Keratinocyte (primary cell): ENCODE data around the gene CEP20. TPM values are rescaled to one million over a fixed set of nuclear protein-coding genes. Genes with fewer than 3 reads are reported as not detected.
A peak's percentile ranks its signal among the peaks of the same experiment; 100 is the strongest.
"Not testable (repeated sequence)": the region's sequence is repeated elsewhere in the genome, so short reads cannot be mapped to it uniquely, and the experiment has no call there.

Experiments used
- DNase-seq: peaks from one replicate; pipeline ENCODE4 v3.0.0-alpha.2; 2011; ENCODE audit warnings: low read depth, missing footprints, low spot score
- FAIRE-seq: peaks from 2 replicates; lab custom pipeline; 2011; peaks lifted over from hg19 to GRCh38; lab: Jason Lieb, UNC
- H2AFZ ChIP-seq: 2 replicates; pipeline ENCODE4 v1.6.0; 2012; ENCODE audit warnings: low read length, control low read depth, inconsistent platforms; ENCODE audit not compliant: control insufficient read depth
- H3K27ac ChIP-seq: 2 replicates; pipeline ENCODE4 v1.5.1; 2011; ENCODE audit warnings: low read length; ENCODE audit not compliant: control insufficient read depth, insufficient read depth
- H3K27me3 ChIP-seq: 3 replicates; pipeline ENCODE4 v1.6.0; 2011; ENCODE audit warnings: low read length; ENCODE audit not compliant: control insufficient read depth, insufficient read depth; ENCODE audit errors: extremely low read depth
- H3K36me3 ChIP-seq, 2 experiments: 2 replicates in 1 of 2; 3 replicates in 1 of 2; pipeline ENCODE4 v1.5.1; 2011; ENCODE audit warnings: low read length in 2 of 2, mild to moderate bottlenecking in 1 of 2; ENCODE audit not compliant: control insufficient read depth in 2 of 2, insufficient read depth in 2 of 2; ENCODE audit errors: extremely low read depth in 1 of 2
- H3K4me1 ChIP-seq: 3 replicates; pipeline ENCODE4 v1.5.1; 2011; ENCODE audit warnings: low read length; ENCODE audit not compliant: control insufficient read depth, insufficient read depth; ENCODE audit errors: extremely low read depth
- H3K4me2 ChIP-seq: 3 replicates; pipeline ENCODE4 v1.6.0; 2011; ENCODE audit warnings: low read depth, low read length; ENCODE audit not compliant: control insufficient read depth, insufficient read depth; ENCODE audit errors: extremely low read depth
- H3K4me3 ChIP-seq, 3 experiments: fragments of 200-600 bp in 1 of 3; sonication (generic) in 1 of 3; 2 replicates in 2 of 3; 3 replicates in 1 of 3; pipeline ENCODE4 v1.5.1; 2011 to 2016; ENCODE audit warnings: low read length in 3 of 3, mild to moderate bottlenecking in 3 of 3, control low read depth in 2 of 3, inconsistent platforms in 1 of 3, low read depth in 1 of 3, mixed read lengths in 1 of 3, mixed run types in 1 of 3, moderate library complexity in 1 of 3; ENCODE audit not compliant: control insufficient read depth in 2 of 3, insufficient read depth in 2 of 3; ENCODE audit errors: extremely low read depth in 1 of 3
- H3K79me2 ChIP-seq: 2 replicates; pipeline ENCODE4 v1.6.0; 2012; ENCODE audit warnings: low read length; ENCODE audit not compliant: control insufficient read depth, insufficient read depth
- H3K9ac ChIP-seq: 3 replicates; pipeline ENCODE4 v1.6.0; 2011; ENCODE audit warnings: low read length; ENCODE audit not compliant: control insufficient read depth, insufficient read depth; ENCODE audit errors: extremely low read depth
- H3K9me1 ChIP-seq: 3 replicates; pipeline ENCODE4 v1.6.0; 2011; ENCODE audit warnings: low read length; ENCODE audit not compliant: control insufficient read depth, insufficient read depth; ENCODE audit errors: extremely low read depth
- H3K9me3 ChIP-seq: 2 replicates; pipeline ENCODE4 v1.5.1; 2012; ENCODE audit warnings: low read depth, low read length; ENCODE audit not compliant: control insufficient read depth
- H4K20me1 ChIP-seq: 3 replicates; pipeline ENCODE4 v1.6.0; 2011; ENCODE audit warnings: low read length; ENCODE audit not compliant: control insufficient read depth, insufficient read depth; ENCODE audit errors: extremely low read depth
- EZH2 ChIP-seq: IDR thresholded peaks from one replicate; pipeline ENCODE4 v1.6.1; 2012; ENCODE audit warnings: inconsistent platforms, mild to moderate bottlenecking, low read length, moderate library complexity
- dilution Hi-C: fragments of 300-500 bp; cut with MboI; formaldehyde crosslinking; loops from one replicate; pipeline ENCODE4 v1.7.0; 2020; ENCODE audit warnings: low sequenced_read_pairs; ENCODE audit not compliant: extremely low pct_ligation_motif_present
- polyA minus RNA-seq, 3 experiments: library from RNA; depleted of rRNA, polyadenylated mRNA; stranded (reverse); fragments of >200 nt; gene quantifications; 1 replicate in 1 of 3; 2 replicates in 1 of 3; 3 replicates in 1 of 3; pipeline ENCODE4 v1.2.3, GENCODE V29; 2011
- polyA plus RNA-seq, 5 experiments: library from polyadenylated mRNA; depleted of rRNA in 3 of 5; stranded (reverse) in 3 of 5; stranded (forward) in 1 of 5; unstranded in 1 of 5; fragments of >200 nt; gene quantifications; 1 replicate in 1 of 5; 2 replicates in 3 of 5; 3 replicates in 1 of 5; pipeline versions ENCODE4 v1.2.1 to v1.2.3, GENCODE V29; 2011 to 2012; ENCODE audit warnings: missing spikeins in 2 of 5, low read depth in 1 of 5, low replicate concordance in 1 of 5
- TF ChIP-seq, protein P1 (sequence below), 3 experiments: IDR thresholded peaks in 1 of 3; conservative IDR thresholded peaks in 1 of 3; optimal IDR thresholded peaks in 1 of 3; 2 replicates in 2 of 3; 3 replicates in 1 of 3; pipeline versions ENCODE3 to v1.5.1; 2011; ENCODE audit warnings: low read length in 3 of 3, mild to moderate bottlenecking in 3 of 3, moderate library complexity in 2 of 3, control low read depth in 1 of 3, inconsistent platforms in 1 of 3; ENCODE audit not compliant: insufficient read depth in 2 of 3; ENCODE audit errors: extremely low read depth in 1 of 3

The CEP20 gene, protein sequence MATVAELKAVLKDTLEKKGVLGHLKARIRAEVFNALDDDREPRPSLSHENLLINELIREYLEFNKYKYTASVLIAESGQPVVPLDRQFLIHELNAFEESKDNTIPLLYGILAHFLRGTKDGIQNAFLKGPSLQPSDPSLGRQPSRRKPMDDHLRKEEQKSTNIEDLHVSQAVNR
- polyA plus RNA-seq (23.9 to 44.1 TPM (median 27.1 TPM) in 3 replicates), polyA minus RNA-seq (4.0 to 25.6 TPM (median 6.9 TPM) in 3 replicates)
- polyA plus RNA-seq (2011; ENCODE audit: low read depth) = 24.4 TPM
- 18.3 and 50.2 TPM in 2 replicates for polyA plus RNA-seq (2011; cell fraction: cytosol; rRNA removed)
- polyA plus RNA-seq (2011; cell fraction: nucleus; rRNA removed) = 14.6 and 16.4 TPM in 2 replicates
- polyA plus RNA-seq (2012; ENCODE audit: low replicate concordance) = 24.3 and 29.9 TPM in 2 replicates
- polyA minus RNA-seq (2011; cell fraction: cytosol; rRNA and poly(A)+ RNA removed) = 15.3 TPM
- polyA minus RNA-seq (2011; cell fraction: nucleus; rRNA and poly(A)+ RNA removed) = 3.8 and 8.1 TPM in 2 replicates

DNA sequence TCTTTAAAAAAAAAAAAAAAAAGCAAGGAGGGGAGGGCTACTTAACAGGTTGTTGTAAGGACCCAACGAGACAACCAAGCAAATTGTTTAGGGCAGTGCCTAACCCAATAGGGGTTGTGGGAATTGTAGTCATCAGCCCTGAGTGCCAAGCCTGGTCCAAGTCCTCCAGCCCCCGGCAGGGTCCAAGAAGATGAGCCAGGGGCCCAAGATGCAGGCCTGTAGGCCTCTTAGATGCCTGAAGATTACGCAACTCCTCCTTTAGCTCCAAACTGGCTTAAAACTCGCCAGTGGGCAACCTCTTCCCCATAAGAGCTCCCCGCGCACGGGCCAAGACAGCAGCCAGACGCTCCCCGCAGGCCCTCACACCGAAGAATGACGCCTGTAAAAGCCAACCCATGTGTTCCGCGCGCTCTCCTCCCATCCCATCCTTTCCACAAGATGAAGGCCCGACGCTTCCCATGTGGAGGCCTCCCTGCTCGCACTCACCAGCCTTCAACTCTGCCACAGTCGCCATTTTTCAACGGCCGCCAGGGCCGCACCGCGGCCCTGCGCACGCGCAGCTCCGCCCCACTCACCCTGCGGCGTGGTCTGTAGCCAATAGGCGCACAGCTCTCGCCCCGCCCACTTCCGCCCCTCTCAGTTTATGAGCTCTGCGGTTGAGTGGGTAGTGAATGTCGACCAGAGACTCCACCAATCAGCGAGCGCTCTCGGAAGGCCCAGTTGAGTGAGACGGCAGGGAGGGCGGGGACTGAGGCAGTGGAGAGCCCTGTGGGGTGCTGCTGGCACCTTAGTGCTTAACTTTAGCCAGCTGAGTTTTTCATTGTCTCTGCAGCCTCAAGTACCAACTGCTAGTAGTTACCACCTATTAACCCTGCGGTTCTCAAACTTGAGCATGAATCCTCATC is at the start of gene CEP20:
Gene CEP20 (minus strand): TSS at position 532 of the 905 bp plus-strand sequence. CDS start 18 bp downstream, at position 514.
- Histone ChIP-seq H3K4me3 (peak within 1 kb of the TSS; percentile 71 to 99 (median 95)), H3K36me3 (peaks cover 0 to 6% of the 10 kb centered on the region in 2 experiments), H3K27me3 (no peaks in the 10 kb centered on the region), H4K20me1 (no peaks in the 10 kb centered on the region), H3K9ac (peak within 1 kb of the TSS; percentile 100), H3K4me1 (peaks cover 17% of the 10 kb centered on the region), H3K4me2 (peak within 1 kb of the TSS; percentile 63), H2AFZ (peak within 1 kb of the TSS; percentile 90), H3K9me3 (no peaks in the 10 kb centered on the region), H3K27ac (peak within 1 kb of the TSS; percentile 98), H3K79me2 (peaks cover 48% of the 10 kb centered on the region), H3K9me1 (no peaks in the 10 kb centered on the region)
- FAIRE-seq = peak; percentile 77
- TF ChIP-seq, protein P1, sequence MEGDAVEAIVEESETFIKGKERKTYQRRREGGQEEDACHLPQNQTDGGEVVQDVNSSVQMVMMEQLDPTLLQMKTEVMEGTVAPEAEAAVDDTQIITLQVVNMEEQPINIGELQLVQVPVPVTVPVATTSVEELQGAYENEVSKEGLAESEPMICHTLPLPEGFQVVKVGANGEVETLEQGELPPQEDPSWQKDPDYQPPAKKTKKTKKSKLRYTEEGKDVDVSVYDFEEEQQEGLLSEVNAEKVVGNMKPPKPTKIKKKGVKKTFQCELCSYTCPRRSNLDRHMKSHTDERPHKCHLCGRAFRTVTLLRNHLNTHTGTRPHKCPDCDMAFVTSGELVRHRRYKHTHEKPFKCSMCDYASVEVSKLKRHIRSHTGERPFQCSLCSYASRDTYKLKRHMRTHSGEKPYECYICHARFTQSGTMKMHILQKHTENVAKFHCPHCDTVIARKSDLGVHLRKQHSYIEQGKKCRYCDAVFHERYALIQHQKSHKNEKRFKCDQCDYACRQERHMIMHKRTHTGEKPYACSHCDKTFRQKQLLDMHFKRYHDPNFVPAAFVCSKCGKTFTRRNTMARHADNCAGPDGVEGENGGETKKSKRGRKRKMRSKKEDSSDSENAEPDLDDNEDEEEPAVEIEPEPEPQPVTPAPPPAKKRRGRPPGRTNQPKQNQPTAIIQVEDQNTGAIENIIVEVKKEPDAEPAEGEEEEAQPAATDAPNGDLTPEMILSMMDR (optimal IDR thresholded peaks at IDR 0.05 in 1 of 3, IDR thresholded peaks at IDR 0.05 in 1 of 3, conservative IDR thresholded peaks at IDR 0.05 in 1 of 3; ENCODE audit: extremely low read depth in 1 of 3, insufficient read depth in 2 of 3, low read length in 3 of 3) = peak in 1 of 3 experiments; percentile 19
- no peak for TF ChIP-seq EZH2
- dilution Hi-C loops = loop anchor here (25.0 kb wide), 1 partner anchor 99 kb away; no protein-coding TSS in a partner anchor
- peak; percentile 95 for DNase-seq

DNA sequence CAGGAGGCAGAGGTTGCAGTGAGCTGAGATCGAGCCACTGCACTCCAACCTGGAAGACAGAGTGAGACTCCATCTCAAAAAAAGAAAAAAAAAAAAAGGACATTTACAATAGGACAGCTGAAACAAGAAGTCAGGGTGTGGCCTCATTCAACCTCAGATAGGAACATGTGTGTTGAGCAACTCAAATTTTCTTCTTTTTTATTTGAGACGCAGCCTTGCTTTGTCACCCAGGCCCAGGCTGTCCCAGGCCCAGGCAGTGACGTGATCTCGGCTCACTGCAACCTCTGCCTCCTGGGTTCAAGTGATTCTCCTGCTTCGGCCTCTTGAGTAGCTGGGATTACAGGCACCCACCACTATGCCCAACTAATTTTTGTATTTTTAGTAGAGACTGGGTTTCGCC is 48.4 kb upstream of the CEP20 start:
- H3K79me2 ChIP-seq, H2AFZ ChIP-seq, H3K27me3 ChIP-seq, DNase-seq, H3K4me2 ChIP-seq, H3K9me1 ChIP-seq, H3K27ac ChIP-seq, H3K36me3 ChIP-seq, H3K4me1 ChIP-seq, H3K9me3 ChIP-seq, H3K4me3 ChIP-seq, dilution Hi-C loops, H3K9ac ChIP-seq, FAIRE-seq, H4K20me1 ChIP-seq: not testable (repeated sequence)
